ENCODE results near the gene PINLYP. TPM values are rescaled to one million over a fixed set of nuclear protein-coding genes. Genes with fewer than 3 reads are reported as not detected.

PINLYP gene
- total RNA-seq, 1 donor: 0.72 TPM

DNA sequence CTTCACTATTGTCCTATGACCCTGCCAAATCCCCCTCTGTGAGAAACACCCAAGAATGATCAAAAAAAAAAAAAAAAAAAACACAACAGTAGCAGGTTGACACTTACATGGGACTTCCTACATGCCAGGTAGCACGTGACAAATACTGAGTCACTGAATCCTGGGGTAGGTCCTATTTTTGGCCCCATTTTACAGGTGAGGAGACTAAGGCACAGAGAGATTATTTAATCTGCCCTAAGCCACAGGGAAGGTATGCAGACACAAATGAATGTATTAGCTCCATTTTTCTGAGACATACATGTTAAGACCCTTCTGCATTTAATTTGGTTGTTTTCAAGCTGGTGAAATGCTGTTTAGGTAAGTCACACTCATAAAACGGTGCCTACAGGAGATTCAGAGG is 26.9 kb upstream of the PINLYP start:
- Histone ChIP-seq H3K4me1 (ENCODE audit: insufficient read depth, low read length) (no peaks in the 10 kb centered on the region), H3K4me2 (ENCODE audit: insufficient read depth, low read length) (no peak overlapping the region), H3K9me3 (ENCODE audit: low read depth, low read length) (no peaks in the 10 kb centered on the region), H3K36me3 (ENCODE audit: insufficient read depth, low read length) (peaks cover 40% of the 10 kb centered on the region), H3K27me3 (ENCODE audit: insufficient read depth, low read length) (no peaks in the 10 kb centered on the region), H3K27ac (ENCODE audit: low read depth, low read length) (no peak overlapping the region), H4K20me1 (ENCODE audit: insufficient read depth, low read length) (no peaks in the 10 kb centered on the region), H2AFZ (ENCODE audit: low read length) (no peak overlapping the region), H3K4me3 (ENCODE audit: insufficient read depth, low read length) (no peak overlapping the region), H3K79me2 (ENCODE audit: insufficient read depth, low read length) (no peaks in the 10 kb centered on the region)
- TF ChIP-seq, protein P1, sequence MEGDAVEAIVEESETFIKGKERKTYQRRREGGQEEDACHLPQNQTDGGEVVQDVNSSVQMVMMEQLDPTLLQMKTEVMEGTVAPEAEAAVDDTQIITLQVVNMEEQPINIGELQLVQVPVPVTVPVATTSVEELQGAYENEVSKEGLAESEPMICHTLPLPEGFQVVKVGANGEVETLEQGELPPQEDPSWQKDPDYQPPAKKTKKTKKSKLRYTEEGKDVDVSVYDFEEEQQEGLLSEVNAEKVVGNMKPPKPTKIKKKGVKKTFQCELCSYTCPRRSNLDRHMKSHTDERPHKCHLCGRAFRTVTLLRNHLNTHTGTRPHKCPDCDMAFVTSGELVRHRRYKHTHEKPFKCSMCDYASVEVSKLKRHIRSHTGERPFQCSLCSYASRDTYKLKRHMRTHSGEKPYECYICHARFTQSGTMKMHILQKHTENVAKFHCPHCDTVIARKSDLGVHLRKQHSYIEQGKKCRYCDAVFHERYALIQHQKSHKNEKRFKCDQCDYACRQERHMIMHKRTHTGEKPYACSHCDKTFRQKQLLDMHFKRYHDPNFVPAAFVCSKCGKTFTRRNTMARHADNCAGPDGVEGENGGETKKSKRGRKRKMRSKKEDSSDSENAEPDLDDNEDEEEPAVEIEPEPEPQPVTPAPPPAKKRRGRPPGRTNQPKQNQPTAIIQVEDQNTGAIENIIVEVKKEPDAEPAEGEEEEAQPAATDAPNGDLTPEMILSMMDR (IDR thresholded peaks at IDR 0.05; ENCODE audit: extremely low read depth, low read depth, low read length): no peak
- DNase-seq (ENCODE audit: insufficient read length, low spot score, missing footprints): no peak

GRCh38 chr19:43551399-43552197 is 24.0 kb upstream of the PINLYP start:
- Histone ChIP-seq H2AFZ (ENCODE audit: low read length) (no peak overlapping the region), H3K4me2 (ENCODE audit: insufficient read depth, low read length) (no peak overlapping the region), H3K36me3 (ENCODE audit: insufficient read depth, low read length) (peaks cover 44% of the 10 kb centered on the region), H4K20me1 (ENCODE audit: insufficient read depth, low read length) (peaks cover 3% of the 10 kb centered on the region), H3K4me1 (ENCODE audit: insufficient read depth, low read length) (no peaks in the 10 kb centered on the region), H3K79me2 (ENCODE audit: insufficient read depth, low read length) (peaks cover 8% of the 10 kb centered on the region), H3K27ac (ENCODE audit: low read depth, low read length) (no peak overlapping the region), H3K27me3 (ENCODE audit: insufficient read depth, low read length) (no peaks in the 10 kb centered on the region), H3K9me3 (ENCODE audit: low read depth, low read length) (no peaks in the 10 kb centered on the region), H3K4me3 (ENCODE audit: insufficient read depth, low read length) (no peak overlapping the region)
- TF ChIP-seq, protein P1 (IDR thresholded peaks at IDR 0.05; ENCODE audit: extremely low read depth, low read depth, low read length): no peak
- DNase-seq (ENCODE audit: insufficient read length, low spot score, missing footprints): peak; percentile 48

- H3K79me2 ChIP-seq (ENCODE audit: insufficient read depth, low read length): peaks cover 8% of the 10 kb centered on the region
- no peak overlapping the region for H3K4me2 ChIP-seq (ENCODE audit: insufficient read depth, low read length)
- H3K36me3 ChIP-seq (ENCODE audit: insufficient read depth, low read length): peaks cover 41% of the 10 kb centered on the region
- H3K9me3 ChIP-seq (ENCODE audit: low read depth, low read length): no peaks in the 10 kb centered on the region
- H3K27ac ChIP-seq (ENCODE audit: low read depth, low read length): no peak overlapping the region
- no peak overlapping the region for H3K4me3 ChIP-seq (ENCODE audit: insufficient read depth, low read length)
- H3K27me3 ChIP-seq (ENCODE audit: insufficient read depth, low read length): no peaks in the 10 kb centered on the region
- DNase-seq (ENCODE audit: insufficient read length, low spot score, missing footprints): peak; percentile 70
- H2AFZ ChIP-seq (ENCODE audit: low read length): no peak overlapping the region
- TF ChIP-seq, protein P1 (IDR thresholded peaks at IDR 0.05; ENCODE audit: extremely low read depth, low read depth, low read length): no peak
- H4K20me1 ChIP-seq (ENCODE audit: insufficient read depth, low read length): peaks cover 3% of the 10 kb centered on the region
- no peaks in the 10 kb centered on the region for H3K4me1 ChIP-seq (ENCODE audit: insufficient read depth, low read length)
Observed at GRCh38 chr19:43552198-43552450, 23.5 kb upstream of the PINLYP start.

GRCh38 chr19:43552616-43553015 is 23.0 kb upstream of the PINLYP start:
- no peak overlapping the region for H2AFZ ChIP-seq (ENCODE audit: low read length)
- TF ChIP-seq, protein P1 (IDR thresholded peaks at IDR 0.05; ENCODE audit: extremely low read depth, low read depth, low read length): no peak
- H3K4me3 ChIP-seq (ENCODE audit: insufficient read depth, low read length): no peak overlapping the region
- H3K79me2 ChIP-seq (ENCODE audit: insufficient read depth, low read length): peaks cover 8% of the 10 kb centered on the region
- H4K20me1 ChIP-seq (ENCODE audit: insufficient read depth, low read length): peaks cover 3% of the 10 kb centered on the region
- no peaks in the 10 kb centered on the region for H3K9me3 ChIP-seq (ENCODE audit: low read depth, low read length)
- no peak overlapping the region for H3K27ac ChIP-seq (ENCODE audit: low read depth, low read length)
- no peak overlapping the region for H3K4me2 ChIP-seq (ENCODE audit: insufficient read depth, low read length)
- no peaks in the 10 kb centered on the region for H3K27me3 ChIP-seq (ENCODE audit: insufficient read depth, low read length)
- peak; percentile 49 for DNase-seq (ENCODE audit: insufficient read length, low spot score, missing footprints)
- peaks cover 41% of the 10 kb centered on the region for H3K36me3 ChIP-seq (ENCODE audit: insufficient read depth, low read length)
- peaks cover 5% of the 10 kb centered on the region for H3K4me1 ChIP-seq (ENCODE audit: insufficient read depth, low read length)

Measured in osteoblast (primary cell).